Inflammatory macrophage (primary cell): Measurements from ENCODE around the gene STAT5B.
"Not testable (repeated sequence)": the region's sequence is repeated elsewhere in the genome, so short reads cannot be mapped to it uniquely, and the experiment has no call there.

Experiments used
- DNase-seq, 2 donors: peaks; one replicate each; pipeline ENCODE4 v3.0.0-alpha.2; 2020 to 2022
- total RNA-seq, 18 experiments: gene quantifications; one replicate each; lab custom pipeline; 2026; ENCODE audit warnings: mixed read lengths in 6 of 18, inconsistent platforms in 2 of 18; lab: John Stamatoyannopoulos, UW

The STAT5B gene
- 51.1 to 95.7 (median 68.5) reads per million in 18 experiments for total RNA-seq

- DNase-seq, result peak; percentile 66 to 82
These were observed at the start of gene STAT5B for GRCh38 chr17:42276359-42276608. TSS of gene STAT5B (minus strand) at chr17:42276391. CDS start at chr17:42232127, 44,264 bp downstream.

DNA sequence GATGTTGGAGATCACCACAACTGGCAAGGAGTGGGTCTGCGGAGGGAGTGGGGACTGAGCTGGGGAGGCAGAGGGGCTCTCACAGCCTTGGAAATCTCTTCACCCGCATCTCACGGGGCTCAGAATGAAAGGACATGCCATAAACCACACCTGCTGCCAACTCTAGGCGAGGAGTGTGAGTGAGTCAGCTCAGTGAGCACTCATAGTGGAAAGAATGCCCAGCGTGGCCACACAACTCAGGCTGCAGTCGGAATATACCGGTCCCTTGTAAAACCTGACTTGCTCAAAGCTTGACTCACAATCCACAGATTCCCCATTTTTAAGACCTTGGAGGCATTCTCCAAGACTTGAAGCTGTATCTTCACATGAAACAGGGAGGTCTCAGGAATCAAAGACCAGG lies 48.8 kb upstream of the STAT5B start:
- no peak for DNase-seq

GRCh38 chr17:42323268-42323773 lies 47.1 kb upstream of the STAT5B start:
- DNase-seq, result no peak

- peak; percentile 91 to 95 for DNase-seq
These were observed 46.4 kb upstream of the STAT5B start for GRCh38 chr17:42322382-42323267.

DNA sequence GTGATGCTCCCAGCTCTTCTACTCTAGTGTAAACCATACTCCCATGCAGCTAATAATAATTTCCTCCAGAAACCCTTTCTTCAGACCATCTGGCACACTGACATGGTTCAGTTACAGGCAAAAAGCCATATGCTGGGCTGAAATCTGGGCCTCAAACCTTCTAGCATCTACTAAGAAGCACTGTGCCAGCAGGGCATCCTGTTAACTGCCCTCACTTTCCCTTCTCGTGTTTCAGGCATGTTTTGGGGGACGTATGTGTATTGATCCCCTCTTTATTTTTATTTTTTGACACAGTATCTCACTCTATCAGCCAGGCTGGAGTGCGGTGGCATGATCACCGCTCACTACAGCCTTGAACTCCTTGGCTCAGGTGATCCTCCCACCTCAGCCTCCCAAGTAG lies 45.4 kb upstream of the STAT5B start:
- DNase-seq, result no peak

DNA sequence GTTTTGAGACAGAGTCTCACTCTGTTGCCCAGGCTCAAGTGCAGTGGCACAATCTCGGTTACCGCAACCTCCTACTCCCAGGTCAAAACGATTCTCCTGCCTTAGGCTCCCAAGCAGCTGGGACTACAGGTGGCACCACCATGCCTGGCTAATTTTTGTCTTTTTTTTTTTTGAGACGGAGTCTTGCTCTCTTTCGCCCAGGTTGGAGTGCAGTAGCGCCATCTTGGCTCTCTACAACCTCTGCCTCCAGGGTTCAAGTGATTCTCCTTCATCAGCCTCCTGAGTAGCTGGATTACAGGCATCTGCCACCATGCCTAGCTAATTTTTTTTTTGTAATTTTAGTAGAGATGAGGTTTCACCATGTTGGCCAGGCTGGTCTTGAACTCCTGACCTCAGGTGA lies 41.8 kb upstream of the STAT5B start:
- not testable (repeated sequence) for DNase-seq

- no peak for DNase-seq
These were observed 41.2 kb upstream of the STAT5B start for GRCh38 chr17:42317266-42317845.

DNA sequence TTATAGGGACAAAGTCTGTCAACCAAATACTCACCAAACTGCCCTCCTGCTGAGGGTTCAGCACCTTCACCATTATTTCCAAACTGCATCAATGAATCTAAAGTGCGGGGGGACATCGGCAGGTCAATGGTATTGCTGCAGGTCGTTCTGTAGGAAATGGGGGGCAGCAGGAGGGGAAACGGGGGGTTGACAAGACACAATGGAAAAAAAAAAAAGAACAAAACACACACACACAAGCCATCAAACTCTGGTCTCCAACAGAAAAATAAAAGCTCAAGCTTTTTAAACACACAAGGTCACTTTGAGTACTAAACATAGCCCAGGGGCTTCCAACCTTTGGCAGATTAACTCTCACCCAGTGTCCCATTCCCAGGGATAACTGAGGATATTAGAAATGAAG lies 40.6 kb upstream of the STAT5B start:
- DNase-seq, result no peak

DNA sequence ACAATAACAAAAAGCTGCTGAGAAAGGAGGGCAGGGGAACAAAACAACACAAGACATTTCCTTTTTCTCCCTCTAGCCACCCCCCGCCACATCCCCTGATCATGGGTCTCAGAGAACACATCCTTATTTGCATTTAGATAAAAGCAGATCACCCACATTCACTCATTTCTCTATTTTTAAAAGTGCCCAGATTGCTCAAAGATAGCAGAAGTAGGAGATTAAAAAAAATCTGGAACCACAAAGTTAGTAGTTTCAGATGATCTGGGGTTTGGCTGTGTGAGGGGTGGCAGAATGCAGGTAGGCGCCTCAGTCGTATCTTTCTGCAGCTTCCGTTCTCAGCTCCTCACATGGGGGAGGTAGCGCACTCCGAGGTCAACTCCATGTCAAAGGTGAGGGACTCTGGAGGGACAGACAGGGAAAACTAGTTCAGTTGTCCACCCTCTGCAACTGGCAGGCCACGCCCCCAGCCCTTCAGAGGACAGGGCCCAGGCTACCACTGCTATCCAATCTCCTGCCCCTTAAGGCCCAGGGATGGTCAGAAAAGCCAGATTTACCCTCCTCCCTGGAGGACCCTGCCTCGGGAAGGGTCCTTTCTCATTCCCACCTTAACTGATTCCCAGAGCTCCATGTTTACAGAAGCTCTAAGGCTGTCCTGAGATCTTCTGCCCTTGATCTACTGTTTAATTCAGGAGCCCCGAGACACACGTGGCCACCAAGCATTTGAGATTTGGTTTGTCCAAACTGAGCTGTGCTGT lies 39.4 kb upstream of the STAT5B start:
- peak; percentile 74 for DNase-seq

DNA sequence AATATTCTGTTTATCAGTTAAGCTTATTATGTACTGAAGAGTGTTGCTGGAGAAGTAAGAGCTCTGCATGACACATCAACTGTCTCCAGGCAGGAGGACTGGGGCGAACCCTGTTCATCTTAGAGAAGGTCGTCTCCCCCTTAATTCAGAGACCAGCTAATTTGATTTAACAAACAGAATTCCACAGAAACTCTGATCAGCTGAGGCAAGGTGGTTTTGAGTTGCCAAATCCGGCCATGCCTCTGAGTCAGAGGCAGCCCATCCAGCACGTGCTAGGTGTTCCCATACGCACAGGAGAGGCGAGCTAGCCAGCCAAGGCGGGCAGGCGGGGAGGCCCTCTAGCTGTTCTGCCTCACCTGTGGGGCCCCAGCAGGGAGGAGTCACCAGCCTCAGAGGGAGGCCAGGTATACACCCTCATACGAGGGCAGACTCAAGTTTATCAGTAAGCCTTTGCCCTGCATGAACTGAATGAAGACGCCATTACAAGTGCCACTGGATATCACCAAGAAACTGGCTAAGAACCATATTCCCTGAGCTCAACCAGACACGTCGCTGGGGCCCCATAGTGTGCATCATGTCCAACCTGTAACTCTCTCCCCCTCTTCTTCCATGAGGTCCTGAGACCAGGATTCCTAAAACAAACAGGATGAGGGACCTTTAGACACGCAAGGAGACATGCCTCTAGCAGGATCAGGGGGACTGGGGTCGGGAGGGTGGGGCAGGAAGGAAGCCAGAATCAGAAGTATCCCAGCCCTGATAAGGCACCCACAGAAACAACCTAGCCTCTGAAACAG lies 37.8 kb upstream of the STAT5B start:
- DNase-seq, result no peak

GRCh38 chr17:42313389-42313772 lies 37.2 kb upstream of the STAT5B start:
- DNase-seq, result no peak

DNA sequence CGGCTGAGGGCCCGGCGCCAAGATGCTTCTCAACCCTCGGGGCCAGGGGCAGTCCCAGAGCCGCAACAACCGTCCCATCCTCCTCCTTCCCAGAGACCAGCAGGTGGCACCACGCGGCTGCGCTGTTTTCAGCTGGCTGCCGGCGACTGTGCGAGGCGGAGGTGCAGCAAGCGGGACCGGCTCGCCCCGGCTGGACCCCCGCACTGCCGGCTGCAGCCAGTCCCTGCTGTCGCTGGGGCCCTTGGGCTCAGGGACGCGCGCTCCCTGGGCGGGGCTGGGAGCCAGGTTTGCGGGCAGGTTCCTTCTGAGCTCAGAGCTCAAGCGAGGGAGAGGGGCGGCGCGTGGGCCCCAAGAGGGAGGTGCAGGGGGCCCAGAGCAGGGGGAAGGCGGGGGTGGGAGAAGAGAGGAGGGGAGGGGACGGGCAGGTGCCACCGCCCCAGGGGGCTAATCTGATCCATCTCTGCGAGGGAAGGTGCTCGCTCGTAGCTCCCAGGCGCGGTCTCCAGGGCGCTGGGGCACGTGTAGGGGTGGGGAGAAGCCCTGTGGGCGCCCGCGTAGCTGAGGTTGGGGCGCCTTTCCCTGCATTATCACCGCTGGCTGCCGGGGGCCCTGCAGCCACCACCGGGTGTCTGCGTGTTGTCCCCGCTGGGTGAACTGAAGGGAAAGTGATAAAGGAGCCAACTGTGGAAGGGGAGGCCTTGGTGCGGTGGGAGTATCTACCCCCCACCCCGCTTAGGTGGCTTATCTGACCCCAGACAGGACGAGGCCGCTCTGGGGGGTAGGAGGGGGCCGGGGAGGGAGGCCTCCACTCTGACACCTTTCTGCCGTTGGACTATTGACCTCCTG lies 36.3 kb upstream of the STAT5B start:
- peak; percentile 35 to 46 for DNase-seq

- no peak for DNase-seq
These were observed 35.8 kb upstream of the STAT5B start for GRCh38 chr17:42312035-42312284.

DNA sequence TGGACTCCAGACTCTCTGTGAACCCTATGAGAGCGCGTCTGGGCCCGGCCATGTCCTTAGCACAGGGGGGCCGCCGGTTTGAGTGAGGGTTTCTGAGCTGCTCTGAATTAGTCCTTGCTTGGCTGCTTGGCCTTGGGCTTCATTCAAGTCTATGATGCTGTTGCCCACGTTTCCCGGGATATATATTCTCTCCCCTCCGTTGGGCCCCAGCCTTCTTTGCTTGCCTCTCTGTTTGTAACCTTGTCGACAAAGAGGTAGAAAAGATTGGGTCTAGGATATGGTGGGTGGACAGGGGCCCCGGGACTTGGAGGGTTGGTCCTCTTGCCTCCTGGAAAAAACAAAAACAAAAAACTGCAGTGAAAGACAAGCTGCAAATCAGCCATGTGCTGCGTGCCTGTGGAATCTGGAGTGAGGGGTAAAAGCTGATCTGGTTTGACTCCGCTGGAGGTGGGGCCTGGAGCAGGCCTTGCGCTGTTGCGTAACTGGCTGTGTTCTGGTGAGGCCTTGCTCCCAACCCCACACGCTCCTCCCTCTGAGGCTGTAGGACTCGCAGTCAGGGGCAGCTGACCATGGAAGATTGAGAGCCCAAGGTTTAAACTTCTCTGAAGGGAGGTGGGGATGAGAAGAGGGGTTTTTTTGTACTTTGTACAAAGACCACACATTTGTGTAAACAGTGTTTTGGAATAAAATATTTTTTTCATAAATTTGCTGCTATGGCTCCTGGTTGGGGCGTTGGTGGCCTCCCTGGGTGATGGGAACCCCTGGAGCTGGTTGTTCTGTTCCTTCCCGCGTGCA lies 35.2 kb upstream of the STAT5B start:
- peak; percentile 75 to 87 for DNase-seq

- no peak for DNase-seq
These were observed 34.6 kb upstream of the STAT5B start for GRCh38 chr17:42310787-42311215.

GRCh38 chr17:42309986-42310786 lies 34.0 kb upstream of the STAT5B start:
- DNase-seq, result no peak

DNA sequence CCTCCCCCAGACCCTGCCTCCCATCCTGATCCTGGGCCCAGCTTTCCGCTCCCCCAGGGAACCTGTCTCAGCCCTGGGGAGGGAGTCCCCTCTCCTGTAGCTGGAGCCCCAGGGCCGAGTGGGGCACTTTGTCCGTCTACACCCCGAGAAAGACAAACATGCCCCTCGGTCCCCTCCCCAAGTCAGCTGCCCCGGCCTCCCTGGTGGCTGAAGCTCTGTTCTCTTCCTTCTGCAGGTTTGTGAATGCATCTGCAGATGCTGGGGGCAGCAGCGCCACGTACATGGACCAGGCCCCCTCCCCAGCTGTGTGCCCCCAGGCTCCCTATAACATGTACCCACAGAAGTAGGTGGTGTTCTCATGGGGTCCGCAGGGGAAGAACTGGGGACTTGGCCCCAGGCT lies 33.0 kb upstream of the STAT5B start:
- DNase-seq, result no peak

DNA sequence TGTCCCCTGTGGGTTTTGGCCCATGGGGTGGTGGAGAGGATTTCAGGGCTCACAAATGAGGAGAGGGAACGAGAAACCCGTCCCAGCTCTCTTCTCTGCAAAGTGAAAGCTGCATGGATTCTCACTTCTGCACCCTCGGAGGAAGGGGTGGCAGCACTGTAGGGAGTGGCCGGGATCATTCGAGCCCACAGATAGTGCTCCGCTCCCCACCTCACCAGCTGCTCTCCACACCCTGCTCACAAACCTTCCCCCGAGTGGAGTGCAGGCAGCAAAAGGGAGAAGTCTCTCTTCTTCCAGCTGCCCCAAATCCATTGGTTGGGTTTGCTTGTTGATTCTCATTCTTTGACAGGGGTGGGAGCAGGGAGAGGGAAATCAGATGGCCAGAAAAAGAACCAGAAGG lies 32.3 kb upstream of the STAT5B start:
- no peak for DNase-seq

DNA sequence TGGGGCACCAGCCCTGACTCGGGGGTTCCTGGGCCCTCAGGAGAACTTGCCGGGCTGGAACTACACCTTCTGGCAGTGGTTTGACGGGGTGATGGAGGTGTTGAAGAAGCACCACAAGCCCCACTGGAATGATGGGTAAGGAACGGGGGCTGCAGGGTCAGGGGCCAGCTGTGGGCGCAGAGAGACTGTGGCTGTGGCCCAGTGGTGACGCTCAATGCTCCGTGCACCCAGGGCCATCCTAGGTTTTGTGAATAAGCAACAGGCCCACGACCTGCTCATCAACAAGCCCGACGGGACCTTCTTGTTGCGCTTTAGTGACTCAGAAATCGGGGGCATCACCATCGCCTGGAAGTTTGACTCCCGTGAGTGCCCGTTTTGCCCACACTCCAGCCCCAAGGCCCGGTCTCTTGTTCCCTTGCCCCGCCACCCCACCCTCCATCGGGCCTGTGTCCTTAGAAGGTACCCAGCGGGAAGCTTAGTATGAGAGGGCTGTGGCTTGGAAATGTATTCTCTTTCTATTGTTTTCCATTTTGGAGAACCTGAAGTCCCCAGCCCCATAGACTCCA lies 31.3 kb upstream of the STAT5B start:
- DNase-seq, result no peak

DNA sequence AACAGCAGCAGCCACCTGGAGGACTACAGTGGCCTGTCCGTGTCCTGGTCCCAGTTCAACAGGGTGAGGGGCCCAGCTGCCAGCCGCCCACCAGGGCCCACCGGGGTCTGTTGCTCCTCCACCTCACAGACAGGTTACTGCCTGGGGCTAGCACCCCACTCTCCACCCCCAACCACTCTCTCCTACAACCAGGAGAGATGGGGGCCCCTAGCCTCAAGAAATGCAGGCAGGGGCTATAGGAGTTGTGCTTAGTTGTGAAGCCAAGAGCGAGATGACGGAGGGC lies 30.1 kb upstream of the STAT5B start:
- no peak for DNase-seq
